Measurements from ENCODE around the gene PARP16. TPM values are rescaled to one million over a fixed set of nuclear protein-coding genes. Genes with fewer than 3 reads are reported as not detected.

The PARP16 gene
- total and polyA plus RNA-seq, 2 experiments from 2014 or later: 3.6 to 4.1 TPM

DNA sequence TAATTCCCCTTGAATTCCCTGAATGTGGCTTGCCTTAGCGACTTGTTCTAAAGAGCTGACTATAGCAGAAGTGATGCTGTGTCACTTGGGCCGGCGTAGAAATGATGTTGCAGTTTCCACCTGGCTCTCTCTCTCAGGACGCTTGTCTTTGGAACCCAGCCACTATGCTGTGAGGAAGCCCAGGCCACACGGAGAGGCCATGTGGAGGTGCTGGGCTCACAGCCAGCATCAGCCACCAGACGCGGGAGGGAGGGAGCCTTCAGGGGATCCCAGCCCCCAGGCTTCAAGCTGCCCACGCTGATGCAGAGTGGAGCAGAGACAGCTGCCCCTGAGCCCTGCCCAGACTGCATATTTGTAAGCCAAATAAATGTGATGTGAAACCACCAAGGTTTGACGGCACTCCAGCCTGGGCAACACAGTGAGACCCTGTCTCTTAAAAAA is 36.4 kb upstream of the PARP16 start:
- H2AFZ ChIP-seq: no peak overlapping the region
- no peak for ATAC-seq
- Mint-ChIP-seq H3K36me3 (ENCODE audit: low read depth) (peaks cover 5% of the 10 kb centered on the region), H3K4me3 (no peak overlapping the region), H3K4me1 (peaks cover 14% of the 10 kb centered on the region), H3K9me3 (no peaks in the 10 kb centered on the region; the same call in 2 of the 3 replicates), H3K27ac (no peak overlapping the region), H3K27me3 (ENCODE audit: insufficient read depth, low read depth, poor library complexity) (peaks cover 6% of the 10 kb centered on the region)
- H3K4me2 ChIP-seq: no peak overlapping the region
- H3K79me2 ChIP-seq (replicated peaks; ENCODE audit: insufficient read depth): no peaks in the 10 kb centered on the region
- no peak for DNase-seq (ENCODE audit: low spot score)
- no peak overlapping the region for H3K27ac ChIP-seq (ENCODE audit: low read depth)
- TF ChIP-seq NANOG (IDR thresholded peaks at IDR 0.05; ENCODE audit: borderline replicate concordance) (no peak), ZNF114 (CRISPR knock-in tag; IDR thresholded peaks at IDR 0.05) (no peak), EZH2 (IDR thresholded peaks at IDR 0.05; ENCODE audit: low read depth, unreplicated experiment) (no peak), EZH2phosphoT487 (IDR thresholded peaks at IDR 0.05; ENCODE audit: unreplicated experiment) (no peak), JUNB (IDR thresholded peaks at IDR 0.05; ENCODE audit: unreplicated experiment) (no peak), STAT1 (IDR thresholded peaks at IDR 0.05; ENCODE audit: unreplicated experiment) (no peak), ETS1 (IDR thresholded peaks at IDR 0.05) (no peak), POLR2AphosphoS5 (IDR thresholded peaks at IDR 0.05; ENCODE audit: low read depth) (no peak), CREB1 (CRISPR knock-in tag; IDR thresholded peaks at IDR 0.05; ENCODE audit: low read depth) (no peak), ZNF331 (CRISPR knock-in tag; IDR thresholded peaks at IDR 0.05; ENCODE audit: low read depth) (no peak)
- TF ChIP-seq, protein P1, sequence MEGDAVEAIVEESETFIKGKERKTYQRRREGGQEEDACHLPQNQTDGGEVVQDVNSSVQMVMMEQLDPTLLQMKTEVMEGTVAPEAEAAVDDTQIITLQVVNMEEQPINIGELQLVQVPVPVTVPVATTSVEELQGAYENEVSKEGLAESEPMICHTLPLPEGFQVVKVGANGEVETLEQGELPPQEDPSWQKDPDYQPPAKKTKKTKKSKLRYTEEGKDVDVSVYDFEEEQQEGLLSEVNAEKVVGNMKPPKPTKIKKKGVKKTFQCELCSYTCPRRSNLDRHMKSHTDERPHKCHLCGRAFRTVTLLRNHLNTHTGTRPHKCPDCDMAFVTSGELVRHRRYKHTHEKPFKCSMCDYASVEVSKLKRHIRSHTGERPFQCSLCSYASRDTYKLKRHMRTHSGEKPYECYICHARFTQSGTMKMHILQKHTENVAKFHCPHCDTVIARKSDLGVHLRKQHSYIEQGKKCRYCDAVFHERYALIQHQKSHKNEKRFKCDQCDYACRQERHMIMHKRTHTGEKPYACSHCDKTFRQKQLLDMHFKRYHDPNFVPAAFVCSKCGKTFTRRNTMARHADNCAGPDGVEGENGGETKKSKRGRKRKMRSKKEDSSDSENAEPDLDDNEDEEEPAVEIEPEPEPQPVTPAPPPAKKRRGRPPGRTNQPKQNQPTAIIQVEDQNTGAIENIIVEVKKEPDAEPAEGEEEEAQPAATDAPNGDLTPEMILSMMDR (conservative IDR thresholded peaks at IDR 0.05; ENCODE audit: low read depth in 2 of 2): no peak
- TF ChIP-seq, protein P2, sequence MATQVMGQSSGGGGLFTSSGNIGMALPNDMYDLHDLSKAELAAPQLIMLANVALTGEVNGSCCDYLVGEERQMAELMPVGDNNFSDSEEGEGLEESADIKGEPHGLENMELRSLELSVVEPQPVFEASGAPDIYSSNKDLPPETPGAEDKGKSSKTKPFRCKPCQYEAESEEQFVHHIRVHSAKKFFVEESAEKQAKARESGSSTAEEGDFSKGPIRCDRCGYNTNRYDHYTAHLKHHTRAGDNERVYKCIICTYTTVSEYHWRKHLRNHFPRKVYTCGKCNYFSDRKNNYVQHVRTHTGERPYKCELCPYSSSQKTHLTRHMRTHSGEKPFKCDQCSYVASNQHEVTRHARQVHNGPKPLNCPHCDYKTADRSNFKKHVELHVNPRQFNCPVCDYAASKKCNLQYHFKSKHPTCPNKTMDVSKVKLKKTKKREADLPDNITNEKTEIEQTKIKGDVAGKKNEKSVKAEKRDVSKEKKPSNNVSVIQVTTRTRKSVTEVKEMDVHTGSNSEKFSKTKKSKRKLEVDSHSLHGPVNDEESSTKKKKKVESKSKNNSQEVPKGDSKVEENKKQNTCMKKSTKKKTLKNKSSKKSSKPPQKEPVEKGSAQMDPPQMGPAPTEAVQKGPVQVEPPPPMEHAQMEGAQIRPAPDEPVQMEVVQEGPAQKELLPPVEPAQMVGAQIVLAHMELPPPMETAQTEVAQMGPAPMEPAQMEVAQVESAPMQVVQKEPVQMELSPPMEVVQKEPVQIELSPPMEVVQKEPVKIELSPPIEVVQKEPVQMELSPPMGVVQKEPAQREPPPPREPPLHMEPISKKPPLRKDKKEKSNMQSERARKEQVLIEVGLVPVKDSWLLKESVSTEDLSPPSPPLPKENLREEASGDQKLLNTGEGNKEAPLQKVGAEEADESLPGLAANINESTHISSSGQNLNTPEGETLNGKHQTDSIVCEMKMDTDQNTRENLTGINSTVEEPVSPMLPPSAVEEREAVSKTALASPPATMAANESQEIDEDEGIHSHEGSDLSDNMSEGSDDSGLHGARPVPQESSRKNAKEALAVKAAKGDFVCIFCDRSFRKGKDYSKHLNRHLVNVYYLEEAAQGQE (IDR thresholded peaks at IDR 0.05; ENCODE audit: unreplicated experiment): no peak
- TF ChIP-seq, protein P3, sequence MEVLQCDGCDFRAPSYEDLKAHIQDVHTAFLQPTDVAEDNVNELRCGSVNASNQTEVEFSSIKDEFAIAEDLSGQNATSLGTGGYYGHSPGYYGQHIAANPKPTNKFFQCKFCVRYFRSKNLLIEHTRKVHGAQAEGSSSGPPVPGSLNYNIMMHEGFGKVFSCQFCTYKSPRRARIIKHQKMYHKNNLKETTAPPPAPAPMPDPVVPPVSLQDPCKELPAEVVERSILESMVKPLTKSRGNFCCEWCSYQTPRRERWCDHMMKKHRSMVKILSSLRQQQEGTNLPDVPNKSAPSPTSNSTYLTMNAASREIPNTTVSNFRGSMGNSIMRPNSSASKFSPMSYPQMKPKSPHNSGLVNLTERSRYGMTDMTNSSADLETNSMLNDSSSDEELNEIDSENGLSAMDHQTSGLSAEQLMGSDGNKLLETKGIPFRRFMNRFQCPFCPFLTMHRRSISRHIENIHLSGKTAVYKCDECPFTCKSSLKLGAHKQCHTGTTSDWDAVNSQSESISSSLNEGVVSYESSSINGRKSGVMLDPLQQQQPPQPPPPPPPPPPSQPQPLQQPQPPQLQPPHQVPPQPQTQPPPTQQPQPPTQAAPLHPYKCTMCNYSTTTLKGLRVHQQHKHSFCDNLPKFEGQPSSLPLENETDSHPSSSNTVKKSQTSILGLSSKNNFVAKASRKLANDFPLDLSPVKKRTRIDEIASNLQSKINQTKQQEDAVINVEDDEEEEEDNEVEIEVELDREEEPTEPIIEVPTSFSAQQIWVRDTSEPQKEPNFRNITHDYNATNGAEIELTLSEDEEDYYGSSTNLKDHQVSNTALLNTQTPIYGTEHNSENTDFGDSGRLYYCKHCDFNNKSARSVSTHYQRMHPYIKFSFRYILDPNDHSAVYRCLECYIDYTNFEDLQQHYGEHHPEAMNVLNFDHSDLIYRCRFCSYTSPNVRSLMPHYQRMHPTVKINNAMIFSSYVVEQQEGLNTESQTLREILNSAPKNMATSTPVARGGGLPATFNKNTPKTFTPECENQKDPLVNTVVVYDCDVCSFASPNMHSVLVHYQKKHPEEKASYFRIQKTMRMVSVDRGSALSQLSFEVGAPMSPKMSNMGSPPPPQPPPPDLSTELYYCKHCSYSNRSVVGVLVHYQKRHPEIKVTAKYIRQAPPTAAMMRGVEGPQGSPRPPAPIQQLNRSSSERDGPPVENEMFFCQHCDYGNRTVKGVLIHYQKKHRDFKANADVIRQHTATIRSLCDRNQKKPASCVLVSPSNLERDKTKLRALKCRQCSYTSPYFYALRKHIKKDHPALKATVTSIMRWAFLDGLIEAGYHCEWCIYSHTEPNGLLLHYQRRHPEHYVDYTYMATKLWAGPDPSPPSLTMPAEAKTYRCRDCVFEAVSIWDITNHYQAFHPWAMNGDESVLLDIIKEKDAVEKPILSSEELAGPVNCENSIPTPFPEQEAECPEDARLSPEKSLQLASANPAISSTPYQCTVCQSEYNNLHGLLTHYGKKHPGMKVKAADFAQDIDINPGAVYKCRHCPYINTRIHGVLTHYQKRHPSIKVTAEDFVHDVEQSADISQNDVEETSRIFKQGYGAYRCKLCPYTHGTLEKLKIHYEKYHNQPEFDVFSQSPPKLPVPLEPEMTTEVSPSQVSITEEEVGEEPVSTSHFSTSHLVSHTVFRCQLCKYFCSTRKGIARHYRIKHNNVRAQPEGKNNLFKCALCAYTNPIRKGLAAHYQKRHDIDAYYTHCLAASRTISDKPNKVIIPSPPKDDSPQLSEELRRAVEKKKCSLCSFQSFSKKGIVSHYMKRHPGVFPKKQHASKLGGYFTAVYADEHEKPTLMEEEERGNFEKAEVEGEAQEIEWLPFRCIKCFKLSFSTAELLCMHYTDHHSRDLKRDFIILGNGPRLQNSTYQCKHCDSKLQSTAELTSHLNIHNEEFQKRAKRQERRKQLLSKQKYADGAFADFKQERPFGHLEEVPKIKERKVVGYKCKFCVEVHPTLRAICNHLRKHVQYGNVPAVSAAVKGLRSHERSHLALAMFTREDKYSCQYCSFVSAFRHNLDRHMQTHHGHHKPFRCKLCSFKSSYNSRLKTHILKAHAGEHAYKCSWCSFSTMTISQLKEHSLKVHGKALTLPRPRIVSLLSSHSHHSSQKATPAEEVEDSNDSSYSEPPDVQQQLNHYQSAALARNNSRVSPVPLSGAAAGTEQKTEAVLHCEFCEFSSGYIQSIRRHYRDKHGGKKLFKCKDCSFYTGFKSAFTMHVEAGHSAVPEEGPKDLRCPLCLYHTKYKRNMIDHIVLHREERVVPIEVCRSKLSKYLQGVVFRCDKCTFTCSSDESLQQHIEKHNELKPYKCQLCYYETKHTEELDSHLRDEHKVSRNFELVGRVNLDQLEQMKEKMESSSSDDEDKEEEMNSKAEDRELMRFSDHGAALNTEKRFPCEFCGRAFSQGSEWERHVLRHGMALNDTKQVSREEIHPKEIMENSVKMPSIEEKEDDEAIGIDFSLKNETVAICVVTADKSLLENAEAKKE (CRISPR knock-in tag; IDR thresholded peaks at IDR 0.05): no peak
- peaks cover 8% of the 10 kb centered on the region; the same call in 1 of the 2 replicates for H3K4me1 ChIP-seq (ENCODE audit: insufficient read depth)
- no peaks in the 10 kb centered on the region for H3K27me3 ChIP-seq (ENCODE audit: insufficient read depth)
- no peaks in the 10 kb centered on the region for H3K9me2 ChIP-seq (ENCODE audit: insufficient read depth)
- no peaks in the 10 kb centered on the region for H3K36me3 ChIP-seq (ENCODE audit: insufficient read depth)
- H3F3A ChIP-seq (replicated peaks; ENCODE audit: low read depth): 0 out of 2 replicates have a peak, but pooled peaks cover 6% of the 10 kb centered on the region
- H3K4me3 ChIP-seq: no peak overlapping the region
- no peaks in the 10 kb centered on the region for H4K20me1 ChIP-seq (replicated peaks; ENCODE audit: insufficient read depth)
